ENCODE results near the gene CLTRN. TPM values are rescaled to one million over a fixed set of nuclear protein-coding genes. Genes with fewer than 3 reads are reported as not detected.

Gene CLTRN
- total and polyA plus RNA-seq, 2 of the 8 experiments (the other 6 are each of a cell fraction or from before 2014, with no cell fraction given), result 1.2 to 1.3 TPM

DNA sequence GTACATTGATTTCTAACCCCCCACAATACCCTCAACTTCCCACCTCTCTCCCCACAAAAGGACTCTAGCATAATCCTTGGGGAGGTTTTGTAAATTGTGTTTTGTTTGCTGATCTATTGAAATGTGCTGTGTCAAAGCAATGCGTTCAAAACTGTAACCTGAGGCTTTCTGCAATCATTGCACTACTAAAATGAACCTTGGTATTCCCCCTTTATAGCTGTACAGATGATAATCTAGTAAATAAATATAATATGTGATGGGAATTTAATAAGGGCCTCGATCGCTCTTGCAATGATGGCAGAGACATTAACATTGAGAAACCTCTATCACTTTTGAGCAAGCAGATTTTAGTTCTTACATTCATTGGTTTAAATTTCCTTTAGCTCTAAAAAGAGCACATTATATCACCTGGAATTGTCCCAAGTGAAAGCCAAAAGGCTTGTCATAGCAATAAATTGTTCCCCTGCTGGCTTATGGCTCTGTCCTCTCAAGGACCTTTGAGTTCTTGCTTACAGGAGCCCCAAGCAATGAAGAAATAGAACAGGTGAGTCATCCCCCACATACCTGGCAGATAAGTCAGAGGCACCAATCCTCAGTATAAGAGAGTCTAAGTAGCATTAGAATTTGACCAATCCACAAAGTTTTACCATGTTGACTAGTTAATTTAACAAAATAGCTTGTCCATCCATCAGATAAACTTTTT lies 45.4 kb downstream of the CLTRN start:
- Histone ChIP-seq H3K23me2 (ENCODE audit: low read depth, low read length) (no peaks in the 10 kb centered on the region), H3K27ac (ENCODE audit: low read depth, low read length) (no peak overlapping the region), H2BK20ac (ENCODE audit: low read length) (no peak overlapping the region), H3K4ac (replicated peaks; ENCODE audit: insufficient read length, low read depth, low read length) (no peak overlapping the region), H3K27me3 (replicated peaks in 1 of 4; ENCODE audit: control insufficient read depth in 3 of 4, extremely low read depth in 1 of 4, insufficient read depth in 3 of 4, low read length in 3 of 4) (no peaks in the 10 kb centered on the region), H4K8ac (ENCODE audit: extremely low read depth, insufficient read depth, low read length) (no peak overlapping the region), H2AK5ac (ENCODE audit: low read depth, low read length) (no peak overlapping the region), H3K79me1 (ENCODE audit: low read depth, low read length) (no peaks in the 10 kb centered on the region), H3K9ac (replicated peaks in 1 of 4; ENCODE audit: extremely low read depth in 1 of 4, low read depth in 3 of 4, low read length in 3 of 4) (no peak overlapping the region), H3K9me3 (ENCODE audit: insufficient read depth in 2 of 2, low read depth in 1 of 2, low read length in 1 of 2) (no peaks in the 10 kb centered on the region), H2BK15ac (ENCODE audit: low read length) (no peak overlapping the region), H3K36me3 (ENCODE audit: control insufficient read depth in 2 of 4, insufficient read depth in 4 of 4, low read length in 3 of 4) (no peaks in the 10 kb centered on the region), H2BK120ac (replicated peaks; ENCODE audit: low read depth, low read length) (no peak overlapping the region), H3K23ac (ENCODE audit: insufficient read length) (no peak overlapping the region), H3K79me2 (ENCODE audit: control insufficient read depth in 1 of 2, insufficient read depth in 2 of 2, low read length in 2 of 2) (no peaks in the 10 kb centered on the region), H2AFZ (ENCODE audit: low read length) (no peak overlapping the region), H3K56ac (replicated peaks; ENCODE audit: insufficient read length, low read depth, low read length) (no peak overlapping the region), H4K91ac (replicated peaks; ENCODE audit: insufficient read length, low read length) (no peak overlapping the region), H4K20me1 (replicated peaks in 1 of 2; ENCODE audit: control insufficient read depth in 1 of 2, insufficient read depth in 2 of 2, low read length in 2 of 2) (no peaks in the 10 kb centered on the region), H4K5ac (ENCODE audit: insufficient read length, low read depth, low read length) (no peak overlapping the region), H3K18ac (ENCODE audit: extremely low read depth, low read length) (no peak overlapping the region), H2BK12ac (ENCODE audit: low read depth, low read length) (no peak overlapping the region), H2BK5ac (ENCODE audit: low read depth, low read length) (no peak overlapping the region), H3K4me3 (ENCODE audit: extremely low read depth in 1 of 4, insufficient read depth in 2 of 4, low read depth in 3 of 4, low read length in 4 of 4) (no peak overlapping the region), H3K4me2 (ENCODE audit: insufficient read depth in 1 of 2, low read depth in 2 of 2, low read length in 2 of 2) (no peak overlapping the region), H3K4me1 (replicated peaks in 1 of 4; ENCODE audit: control insufficient read depth in 3 of 4, insufficient read depth in 4 of 4, low read length in 3 of 4) (no peaks in the 10 kb centered on the region), H3K14ac (ENCODE audit: insufficient read length) (no peak overlapping the region)
- 89% methylated on average over 3 of the region's 3 CpGs; no CpG with 5 or more reads in 1 of the 2 experiments for WGBS, 2 experiments (ENCODE audit: extremely low coverage in 1 of 2, insufficient coverage in 1 of 2, insufficient read length in 1 of 2, insufficient replicate concordance in 2 of 2, low coverage in 1 of 2, low lambda C conversion rate in 2 of 2, missing lambda C conversion rate in 1 of 2)
- DNase-seq (ENCODE audit: low read depth in 1 of 2, low spot score in 2 of 2) (no peak), FAIRE-seq (no peak)
- ChIA-PET CTCF (ENCODE audit: partially characterized antibody) (no interaction called here), POLR2A (ENCODE audit: partially characterized antibody) (no interaction called here)
- TF ChIP-seq BRCA1 (IDR thresholded peaks at IDR 0.05; ENCODE audit: low read depth, low read length) (no peak), JUND (IDR thresholded peaks at IDR 0.05; ENCODE audit: low read length) (peak; percentile 34; the same call in 1 of the 2 replicates), RFX5 (IDR thresholded peaks at IDR 0.05; ENCODE audit: borderline replicate concordance, low read depth, low read length) (no peak), SP1 (IDR thresholded peaks at IDR 0.05; ENCODE audit: low read depth, low read length) (no peak), TAF1 (IDR thresholded peaks at IDR 0.05; ENCODE audit: low read depth, low read length) (no peak), HDAC2 (IDR thresholded peaks at IDR 0.05; ENCODE audit: borderline replicate concordance in 1 of 2, low read depth in 2 of 2, low read length in 2 of 2) (no peak), ATF2 (IDR thresholded peaks at IDR 0.05; ENCODE audit: low read length) (no peak)
- TF ChIP-seq, protein P1, sequence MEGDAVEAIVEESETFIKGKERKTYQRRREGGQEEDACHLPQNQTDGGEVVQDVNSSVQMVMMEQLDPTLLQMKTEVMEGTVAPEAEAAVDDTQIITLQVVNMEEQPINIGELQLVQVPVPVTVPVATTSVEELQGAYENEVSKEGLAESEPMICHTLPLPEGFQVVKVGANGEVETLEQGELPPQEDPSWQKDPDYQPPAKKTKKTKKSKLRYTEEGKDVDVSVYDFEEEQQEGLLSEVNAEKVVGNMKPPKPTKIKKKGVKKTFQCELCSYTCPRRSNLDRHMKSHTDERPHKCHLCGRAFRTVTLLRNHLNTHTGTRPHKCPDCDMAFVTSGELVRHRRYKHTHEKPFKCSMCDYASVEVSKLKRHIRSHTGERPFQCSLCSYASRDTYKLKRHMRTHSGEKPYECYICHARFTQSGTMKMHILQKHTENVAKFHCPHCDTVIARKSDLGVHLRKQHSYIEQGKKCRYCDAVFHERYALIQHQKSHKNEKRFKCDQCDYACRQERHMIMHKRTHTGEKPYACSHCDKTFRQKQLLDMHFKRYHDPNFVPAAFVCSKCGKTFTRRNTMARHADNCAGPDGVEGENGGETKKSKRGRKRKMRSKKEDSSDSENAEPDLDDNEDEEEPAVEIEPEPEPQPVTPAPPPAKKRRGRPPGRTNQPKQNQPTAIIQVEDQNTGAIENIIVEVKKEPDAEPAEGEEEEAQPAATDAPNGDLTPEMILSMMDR (IDR thresholded peaks at IDR 0.05; ENCODE audit: control extremely low read depth in 1 of 3, insufficient read depth in 1 of 3, low read depth in 1 of 3, low read length in 3 of 3), result no peak
